Choroid plexus epithelial cell (primary cell): ENCODE results near the gene CLOCK.

Source experiments
- DNase-seq: peaks from one replicate; pipeline ENCODE4 v3.0.0-alpha.2; 2010; ENCODE audit warnings: low read depth
- H3K4me3 ChIP-seq: 2 replicates; pipeline ENCODE4 v1.5.1; 2011; ENCODE audit warnings: low read depth, mild to moderate bottlenecking, control low read depth, low read length, moderate library complexity
- TF ChIP-seq, protein P1 (sequence below): conservative IDR thresholded peaks from 2 replicates; pipeline ENCODE4 v1.5.1; 2011; ENCODE audit warnings: low read depth, mild to moderate bottlenecking, control low read depth, inconsistent platforms, low read length, moderate library complexity

CLOCK gene

DNA sequence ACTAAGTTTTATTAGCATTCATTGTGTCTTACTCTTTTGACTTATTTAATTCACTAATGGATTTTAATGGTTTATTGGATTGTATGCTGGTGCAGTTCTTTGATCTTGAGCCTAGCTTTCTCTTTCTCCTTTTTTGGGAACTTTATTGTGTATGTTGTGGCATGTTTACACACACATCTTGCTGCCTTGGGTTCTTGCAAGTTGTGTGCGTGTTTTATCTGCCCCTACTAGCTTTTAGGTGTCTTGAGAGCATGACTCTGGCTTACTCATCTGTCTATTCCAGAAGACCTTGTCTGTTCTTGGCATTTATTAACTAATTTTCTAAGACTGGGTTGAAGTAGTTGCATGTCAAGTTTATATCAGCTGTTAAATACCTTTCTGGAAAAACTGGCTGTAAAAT lies 148.2 kb downstream of the CLOCK start:
- peak overlapping the region; percentile 74 for H3K4me3 ChIP-seq
- TF ChIP-seq, protein P1, sequence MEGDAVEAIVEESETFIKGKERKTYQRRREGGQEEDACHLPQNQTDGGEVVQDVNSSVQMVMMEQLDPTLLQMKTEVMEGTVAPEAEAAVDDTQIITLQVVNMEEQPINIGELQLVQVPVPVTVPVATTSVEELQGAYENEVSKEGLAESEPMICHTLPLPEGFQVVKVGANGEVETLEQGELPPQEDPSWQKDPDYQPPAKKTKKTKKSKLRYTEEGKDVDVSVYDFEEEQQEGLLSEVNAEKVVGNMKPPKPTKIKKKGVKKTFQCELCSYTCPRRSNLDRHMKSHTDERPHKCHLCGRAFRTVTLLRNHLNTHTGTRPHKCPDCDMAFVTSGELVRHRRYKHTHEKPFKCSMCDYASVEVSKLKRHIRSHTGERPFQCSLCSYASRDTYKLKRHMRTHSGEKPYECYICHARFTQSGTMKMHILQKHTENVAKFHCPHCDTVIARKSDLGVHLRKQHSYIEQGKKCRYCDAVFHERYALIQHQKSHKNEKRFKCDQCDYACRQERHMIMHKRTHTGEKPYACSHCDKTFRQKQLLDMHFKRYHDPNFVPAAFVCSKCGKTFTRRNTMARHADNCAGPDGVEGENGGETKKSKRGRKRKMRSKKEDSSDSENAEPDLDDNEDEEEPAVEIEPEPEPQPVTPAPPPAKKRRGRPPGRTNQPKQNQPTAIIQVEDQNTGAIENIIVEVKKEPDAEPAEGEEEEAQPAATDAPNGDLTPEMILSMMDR, result no peak
- DNase-seq, result peak; percentile 48

GRCh38 chr4:55397520-55398321 lies 149.0 kb downstream of the CLOCK start:
- H3K4me3 ChIP-seq, result peak overlapping the region; percentile 74
- TF ChIP-seq, protein P1, result no peak
- DNase-seq, result peak; percentile 88

GRCh38 chr4:55397126-55397436 lies 149.6 kb downstream of the CLOCK start:
- TF ChIP-seq, protein P1, result no peak
- DNase-seq, result peak; percentile 28
- peak overlapping the region; percentile 74 for H3K4me3 ChIP-seq

DNA sequence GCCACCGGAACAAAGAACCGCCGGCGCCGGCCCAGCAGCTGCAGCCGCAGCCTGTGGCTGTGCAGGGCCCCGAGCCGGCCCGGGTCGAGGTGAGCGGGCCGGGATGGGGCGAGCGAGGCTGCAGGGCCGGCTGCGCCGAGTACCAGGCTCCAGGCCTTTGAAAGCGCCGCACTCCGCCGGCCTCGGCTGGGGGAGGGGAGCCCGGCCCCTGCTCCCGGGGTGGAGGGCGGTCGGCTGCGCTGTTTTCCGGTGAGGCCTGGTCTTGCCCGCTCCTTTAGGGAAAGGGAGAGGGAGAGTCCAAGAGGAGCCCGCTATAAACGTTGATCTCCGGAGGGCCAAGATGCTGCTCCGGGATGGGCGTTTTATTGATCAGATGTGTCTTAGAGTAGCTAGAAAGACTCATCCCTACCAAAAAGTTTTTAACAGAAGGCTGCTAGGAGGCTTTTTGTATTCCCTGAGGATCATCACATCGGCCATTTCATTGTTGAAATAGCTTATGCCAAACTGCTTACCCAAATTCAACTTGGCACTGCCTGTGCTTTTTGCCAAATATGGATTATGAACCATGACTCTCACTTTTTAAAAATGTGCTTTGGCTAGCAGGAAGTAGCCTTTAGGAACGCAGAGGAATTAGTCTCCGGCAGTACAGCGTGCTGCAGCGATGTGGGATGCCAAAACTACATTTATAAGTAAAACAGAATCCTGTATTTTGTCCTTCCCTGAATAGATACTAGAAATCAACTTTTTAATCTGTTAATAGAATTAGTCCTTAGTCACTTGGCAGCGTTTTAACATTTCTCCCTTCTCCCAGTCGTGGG lies 150.2 kb downstream of the CLOCK start:
- DNase-seq, result peak; percentile 44
- TF ChIP-seq, protein P1, result no peak
- peak overlapping the region; percentile 74 for H3K4me3 ChIP-seq

DNA sequence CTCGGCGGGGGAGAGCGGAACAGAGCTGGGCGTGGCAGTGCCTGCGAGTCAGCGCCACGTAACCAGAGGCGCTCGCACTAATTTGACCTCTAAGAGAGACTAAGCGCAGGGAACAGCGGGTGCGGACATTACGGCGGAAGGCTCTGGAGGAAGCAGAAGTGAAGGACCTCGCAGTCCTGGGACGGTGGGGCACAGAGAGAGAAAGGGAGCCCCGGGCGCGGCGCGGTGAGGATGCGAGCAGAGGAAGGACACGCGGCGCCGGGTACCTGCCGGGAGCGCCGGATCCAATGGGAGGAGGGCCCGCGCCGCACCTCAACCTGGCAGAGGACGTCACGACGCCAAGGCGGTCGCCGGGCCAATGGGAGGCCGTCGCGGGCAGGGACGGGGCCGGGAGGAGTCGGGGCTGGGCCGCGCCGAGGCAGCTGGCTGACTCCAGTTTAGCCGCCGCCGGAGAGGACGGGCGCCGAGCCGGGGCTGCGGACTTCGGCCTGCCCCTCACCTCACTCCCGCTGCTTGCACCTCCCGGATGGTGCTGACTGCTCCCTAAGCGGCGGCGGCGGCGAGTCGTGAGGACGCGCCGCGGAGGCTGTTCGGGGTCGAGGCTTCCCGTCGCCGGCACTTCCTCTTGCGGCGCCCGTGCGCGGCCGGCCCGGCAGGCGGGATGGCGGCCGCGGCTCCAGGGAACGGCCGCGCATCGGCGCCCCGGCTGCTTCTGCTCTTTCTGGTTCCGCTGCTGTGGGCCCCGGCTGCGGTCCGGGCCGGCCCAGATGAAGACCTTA lies 151.0 kb downstream of the CLOCK start, which contains the start of gene TMEM165:
Gene TMEM165, plus strand, starts transcription at position 429 of the 779 bp plus-strand sequence. Its CDS starts 233 bp downstream, at position 662.
- TF ChIP-seq, protein P1, result no peak
- peak; percentile 90 for DNase-seq
- peak within 1 kb of the TSS; percentile 74 for H3K4me3 ChIP-seq

- TF ChIP-seq, protein P1, result no peak
- no peak for DNase-seq
- peak overlapping the region; percentile 74 for H3K4me3 ChIP-seq
Measured at GRCh38 chr4:55395218-55395528, 151.5 kb downstream of the CLOCK start.
